NK-92 treated with Interleukin-12 subunit alpha and Interleukin-12 subunit beta, amount 100 ng/mL, for 24 hours (cell line): ENCODE data around the gene AKNAD1.
"Not testable (repeated sequence)": the region's sequence is repeated elsewhere in the genome, so short reads cannot be mapped to it uniquely, and the experiment has no call there.

Experiments
- DNase-seq: peaks from one replicate; lab custom pipeline; 2025; lab: John Stamatoyannopoulos, UW

AKNAD1 gene

GRCh38 chr1:108785880-108786279, 71.0 kb downstream of the AKNAD1 start:
- no peak for DNase-seq

GRCh38 chr1:108785264-108785663, 71.6 kb downstream of the AKNAD1 start:
- no peak for DNase-seq

DNA sequence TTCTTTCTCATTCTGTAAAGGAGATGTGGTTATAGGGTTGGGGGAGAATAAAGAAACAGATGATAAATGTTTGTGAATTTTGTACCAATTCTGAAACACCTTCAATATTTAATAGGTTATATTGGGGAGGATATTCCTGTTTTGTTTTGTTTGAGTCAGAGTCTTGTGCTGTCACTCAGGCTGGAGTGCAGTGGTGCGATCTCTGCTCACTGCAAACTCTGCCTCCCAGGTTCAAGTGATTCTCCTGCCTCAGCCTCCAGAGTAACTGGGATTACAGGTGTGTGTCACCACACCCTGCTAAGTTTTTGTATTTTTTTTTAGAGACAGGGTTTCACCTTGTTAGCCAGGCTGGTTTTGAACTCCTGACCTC, 75.3 kb downstream of the AKNAD1 start:
- DNase-seq, result not testable (repeated sequence)

- no peak for DNase-seq
Observed at GRCh38 chr1:108780937-108781574, 75.8 kb downstream of the AKNAD1 start.

DNA sequence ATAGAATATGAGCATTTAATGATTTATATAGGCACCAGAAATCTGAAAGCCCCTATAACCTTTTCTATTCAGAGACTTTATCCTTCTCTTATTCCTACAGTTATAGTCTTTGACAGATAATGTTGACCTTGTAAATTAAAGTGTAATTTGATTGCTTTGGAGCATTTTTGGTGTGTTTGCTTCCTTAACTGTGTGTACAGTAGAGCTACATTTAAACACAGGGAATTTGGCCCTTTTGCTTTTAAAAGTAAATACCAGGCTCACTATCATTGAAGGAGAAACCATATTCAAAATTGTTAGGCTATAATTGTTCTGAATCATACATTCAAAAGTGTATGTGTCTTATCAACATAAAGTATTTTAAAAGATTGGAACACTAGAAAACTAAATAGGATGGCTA, 77.4 kb downstream of the AKNAD1 start:
- no peak for DNase-seq

DNA sequence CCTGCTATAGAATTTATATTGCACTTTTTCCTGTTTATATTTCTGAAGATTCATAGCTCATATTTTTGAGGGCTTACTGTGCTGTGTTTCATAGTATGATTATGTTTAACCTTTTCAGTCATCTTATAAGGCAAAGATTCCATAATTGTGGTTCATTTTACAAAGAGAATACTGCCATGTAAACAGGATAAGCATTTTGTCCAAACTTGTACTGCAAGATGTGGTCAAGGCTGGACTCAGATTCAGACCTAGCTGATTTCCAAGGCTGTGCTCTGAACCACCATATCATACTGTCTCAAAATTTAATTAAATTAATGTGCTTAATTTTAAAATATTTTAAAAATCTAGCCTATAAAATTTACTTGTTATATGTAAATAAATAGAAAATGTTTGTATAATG, 79.1 kb downstream of the AKNAD1 start:
- no peak for DNase-seq

- DNase-seq, result no peak
Observed at GRCh38 chr1:108767708-108768107, 89.2 kb downstream of the AKNAD1 start.

- DNase-seq, result no peak
Observed at GRCh38 chr1:108767115-108767514, 89.8 kb downstream of the AKNAD1 start.
